Epithelial cell of proximal tubule (primary cell): ENCODE results near the gene TMPRSS4. TPM values are rescaled to one million over a fixed set of nuclear protein-coding genes. Genes with fewer than 3 reads are reported as not detected.

ENCODE experiments used
- DNase-seq: peaks from one replicate; pipeline ENCODE4 v3.0.0-alpha.2; 2011; ENCODE audit warnings: low read depth
- H3K4me3 ChIP-seq: 2 replicates; pipeline ENCODE4 v1.5.1; 2011; ENCODE audit warnings: low read depth, mild to moderate bottlenecking, low read length
- CTCF ChIP-seq: conservative IDR thresholded peaks from 2 replicates; pipeline ENCODE4 v1.5.1; 2012; ENCODE audit warnings: low read depth, mild to moderate bottlenecking, low read length
- total RNA-seq: library from RNA; depleted of rRNA; stranded (reverse); fragments of >200 nt; gene quantifications from 2 replicates; pipeline ENCODE4 v1.2.3, GENCODE V29; 2015

TMPRSS4 gene
- total RNA-seq, 1 donor from 2014 or later = 26.6 TPM

- DNase-seq = no peak
- TF ChIP-seq CTCF = no peak
- no peak overlapping the region for H3K4me3 ChIP-seq
These were observed 3.3 kb upstream of the TMPRSS4 start for GRCh38 chr11:118073554-118073953.

- no peak for TF ChIP-seq CTCF
- H3K4me3 ChIP-seq = no peak overlapping the region
- DNase-seq = no peak
These were observed 2.7 kb upstream of the TMPRSS4 start for GRCh38 chr11:118074091-118074685.

GRCh38 chr11:118074785-118075184 is 2.1 kb upstream of the TMPRSS4 start:
- H3K4me3 ChIP-seq = no peak overlapping the region
- no peak for DNase-seq
- TF ChIP-seq CTCF = no peak

GRCh38 chr11:118078911-118079411 is 2.1 kb downstream of the TMPRSS4 start:
- TF ChIP-seq CTCF = no peak
- no peak for DNase-seq
- H3K4me3 ChIP-seq = peak overlapping the region; percentile 31

- peak overlapping the region; percentile 19 for H3K4me3 ChIP-seq
- no peak for TF ChIP-seq CTCF
- no peak for DNase-seq
These were observed 2.6 kb downstream of the TMPRSS4 start for GRCh38 chr11:118079491-118079890.

- no peak for DNase-seq
- H3K4me3 ChIP-seq = no peak overlapping the region
- TF ChIP-seq CTCF = no peak
These were observed 3.4 kb downstream of the TMPRSS4 start for GRCh38 chr11:118080296-118080695.
